ENCODE results near the gene UGDH.
"Not testable (repeated sequence)": the region's sequence is repeated elsewhere in the genome, so short reads cannot be mapped to it uniquely, and the experiment has no call there.

Gene UGDH

GRCh38 chr4:39521253-39521919 lies 5.9 kb downstream of the UGDH start:
- no peak overlapping the region for H3K27ac Mint-ChIP-seq
- ATAC-seq (ENCODE audit: low read depth) (no peak), DNase-seq (ENCODE audit: low spot score in 2 of 2) (no peak)
- H3K9me3 Mint-ChIP-seq: no peaks in the 10 kb centered on the region
- no peak overlapping the region for H3K4me3 Mint-ChIP-seq
- H3K36me3 Mint-ChIP-seq: no peaks in the 10 kb centered on the region
- H3K27me3 Mint-ChIP-seq: no peaks in the 10 kb centered on the region
- peaks cover 5% of the 10 kb centered on the region for H3K4me1 Mint-ChIP-seq

GRCh38 chr4:39518484-39518883 lies 8.8 kb downstream of the UGDH start:
- no peak overlapping the region for H3K27ac Mint-ChIP-seq
- ATAC-seq (ENCODE audit: low read depth): no peak
- H3K36me3 Mint-ChIP-seq: peaks cover 3% of the 10 kb centered on the region
- no peaks in the 10 kb centered on the region for H3K4me1 Mint-ChIP-seq
- no peaks in the 10 kb centered on the region for H3K9me3 Mint-ChIP-seq
- no peak overlapping the region for H3K4me3 Mint-ChIP-seq
- H3K27me3 Mint-ChIP-seq: no peaks in the 10 kb centered on the region
- DNase-seq (ENCODE audit: low spot score in 2 of 2): no peak

GRCh38 chr4:39516407-39516966 lies 10.8 kb downstream of the UGDH start:
- ATAC-seq (ENCODE audit: low read depth): no peak
- Mint-ChIP-seq H3K4me3 (no peak overlapping the region), H3K27me3 (no peaks in the 10 kb centered on the region), H3K9me3 (no peaks in the 10 kb centered on the region), H3K27ac (no peak overlapping the region), H3K36me3 (peaks cover 8% of the 10 kb centered on the region), H3K4me1 (peaks cover 2% of the 10 kb centered on the region)
- DNase-seq (ENCODE audit: low spot score in 2 of 2): no peak

GRCh38 chr4:39515669-39516401 lies 11.4 kb downstream of the UGDH start:
- not testable (repeated sequence) for ATAC-seq (ENCODE audit: low read depth); H3K9me3 Mint-ChIP-seq; H3K4me3 Mint-ChIP-seq; H3K27me3 Mint-ChIP-seq; H3K36me3 Mint-ChIP-seq; H3K27ac Mint-ChIP-seq; DNase-seq (ENCODE audit: low spot score in 2 of 2); H3K4me1 Mint-ChIP-seq

GRCh38 chr4:39514888-39515401 lies 12.3 kb downstream of the UGDH start:
- no peak overlapping the region for H3K4me3 Mint-ChIP-seq
- H3K4me1 Mint-ChIP-seq: peaks cover 2% of the 10 kb centered on the region
- H3K9me3 Mint-ChIP-seq: no peaks in the 10 kb centered on the region
- DNase-seq (ENCODE audit: low spot score in 2 of 2) (no peak), ATAC-seq (ENCODE audit: low read depth) (no peak)
- H3K36me3 Mint-ChIP-seq: peaks cover 11% of the 10 kb centered on the region
- peak overlapping the region; percentile 20 for H3K27ac Mint-ChIP-seq
- no peaks in the 10 kb centered on the region for H3K27me3 Mint-ChIP-seq

- not testable (repeated sequence) for H3K4me1 Mint-ChIP-seq; H3K9me3 Mint-ChIP-seq; H3K27me3 Mint-ChIP-seq; DNase-seq (ENCODE audit: low spot score in 2 of 2); H3K27ac Mint-ChIP-seq; H3K4me3 Mint-ChIP-seq; ATAC-seq (ENCODE audit: low read depth)
- peaks cover 17% of the 10 kb centered on the region for H3K36me3 Mint-ChIP-seq
Measured at GRCh38 chr4:39514266-39514665, 13.0 kb downstream of the UGDH start.

GRCh38 chr4:39510348-39510929 lies 16.8 kb downstream of the UGDH start:
- no peak for ATAC-seq (ENCODE audit: low read depth)
- Mint-ChIP-seq H3K27me3 (no peaks in the 10 kb centered on the region), H3K27ac (no peak overlapping the region), H3K36me3 (peaks cover 20% of the 10 kb centered on the region), H3K4me3 (no peak overlapping the region), H3K9me3 (no peaks in the 10 kb centered on the region), H3K4me1 (peaks cover 2% of the 10 kb centered on the region)
- no peak for DNase-seq (ENCODE audit: low spot score in 2 of 2)

- H3K27ac Mint-ChIP-seq: no peak overlapping the region
- no peaks in the 10 kb centered on the region for H3K27me3 Mint-ChIP-seq
- ATAC-seq (ENCODE audit: low read depth) (no peak), DNase-seq (ENCODE audit: low spot score in 2 of 2) (no peak)
- H3K9me3 Mint-ChIP-seq: no peaks in the 10 kb centered on the region
- H3K4me1 Mint-ChIP-seq: no peaks in the 10 kb centered on the region
- no peak overlapping the region for H3K4me3 Mint-ChIP-seq
- peaks cover 28% of the 10 kb centered on the region for H3K36me3 Mint-ChIP-seq
Measured at GRCh38 chr4:39505581-39505980, 21.7 kb downstream of the UGDH start.

- DNase-seq (ENCODE audit: low spot score in 2 of 2) (no peak), ATAC-seq (ENCODE audit: low read depth) (no peak)
- Mint-ChIP-seq H3K4me3 (no peak overlapping the region), H3K27me3 (no peaks in the 10 kb centered on the region), H3K4me1 (no peaks in the 10 kb centered on the region), H3K9me3 (no peaks in the 10 kb centered on the region), H3K36me3 (peaks cover 25% of the 10 kb centered on the region), H3K27ac (no peak overlapping the region)
Measured at GRCh38 chr4:39504538-39504937, 22.7 kb downstream of the UGDH start.

- not testable (repeated sequence) for H3K9me3 Mint-ChIP-seq; H3K4me1 Mint-ChIP-seq; ATAC-seq (ENCODE audit: low read depth); H3K4me3 Mint-ChIP-seq; H3K27me3 Mint-ChIP-seq; H3K27ac Mint-ChIP-seq; DNase-seq (ENCODE audit: low spot score in 2 of 2)
- H3K36me3 Mint-ChIP-seq: peaks cover 23% of the 10 kb centered on the region
Measured at GRCh38 chr4:39502664-39503035, 24.6 kb downstream of the UGDH start.

- ATAC-seq (ENCODE audit: low read depth): no peak
- Mint-ChIP-seq H3K4me3 (no peak overlapping the region), H3K36me3 (peaks cover 23% of the 10 kb centered on the region), H3K27ac (no peak overlapping the region), H3K4me1 (no peaks in the 10 kb centered on the region), H3K27me3 (no peaks in the 10 kb centered on the region), H3K9me3 (no peaks in the 10 kb centered on the region)
- DNase-seq (ENCODE audit: low spot score in 2 of 2): no peak
Measured at GRCh38 chr4:39502019-39502663, 25.1 kb downstream of the UGDH start.

GRCh38 chr4:39498727-39499020 lies 28.6 kb downstream of the UGDH start:
- H3K27me3 Mint-ChIP-seq: no peaks in the 10 kb centered on the region
- no peak for DNase-seq (ENCODE audit: low spot score in 2 of 2)
- peaks cover 14% of the 10 kb centered on the region for H3K36me3 Mint-ChIP-seq
- no peak for ATAC-seq (ENCODE audit: low read depth)
- H3K27ac Mint-ChIP-seq: no peak overlapping the region
- no peaks in the 10 kb centered on the region for H3K9me3 Mint-ChIP-seq
- no peak overlapping the region for H3K4me3 Mint-ChIP-seq
- H3K4me1 Mint-ChIP-seq: no peaks in the 10 kb centered on the region

- H3K36me3 Mint-ChIP-seq: peaks cover 9% of the 10 kb centered on the region
- no peak for ATAC-seq (ENCODE audit: low read depth)
Measured at GRCh38 chr4:39497909-39498726, 29.1 kb downstream of the UGDH start.

More at GRCh38 chr4:39497909-39498726, 29.1 kb downstream of the UGDH start:
- H3K9me3 Mint-ChIP-seq: no peaks in the 10 kb centered on the region
- no peak overlapping the region for H3K4me3 Mint-ChIP-seq
- no peaks in the 10 kb centered on the region for H3K27me3 Mint-ChIP-seq
- H3K27ac Mint-ChIP-seq: no peak overlapping the region
- no peaks in the 10 kb centered on the region for H3K4me1 Mint-ChIP-seq
- no peak for DNase-seq (ENCODE audit: low spot score in 2 of 2)

Measured in memory B cell (primary cell).